A172 (cell line): ENCODE results near the gene GNAS-AS1. TPM values are rescaled to one million over a fixed set of nuclear protein-coding genes. Genes with fewer than 3 reads are reported as not detected.

Experiments
- DNase-seq: peaks from one replicate; pipeline ENCODE4 v3.0.0-alpha.2; 2015; ENCODE audit warnings: low spot score
- total RNA-seq: library from RNA; depleted of rRNA; stranded (reverse); fragments of >200 nt; shearing (Covaris generic); gene quantifications from 2 replicates; pipeline ENCODE4 v1.2.3, GENCODE V29; 2014

GNAS-AS1 gene
- total RNA-seq, 1 experiment from 2014 or later = 1.8 TPM

DNA sequence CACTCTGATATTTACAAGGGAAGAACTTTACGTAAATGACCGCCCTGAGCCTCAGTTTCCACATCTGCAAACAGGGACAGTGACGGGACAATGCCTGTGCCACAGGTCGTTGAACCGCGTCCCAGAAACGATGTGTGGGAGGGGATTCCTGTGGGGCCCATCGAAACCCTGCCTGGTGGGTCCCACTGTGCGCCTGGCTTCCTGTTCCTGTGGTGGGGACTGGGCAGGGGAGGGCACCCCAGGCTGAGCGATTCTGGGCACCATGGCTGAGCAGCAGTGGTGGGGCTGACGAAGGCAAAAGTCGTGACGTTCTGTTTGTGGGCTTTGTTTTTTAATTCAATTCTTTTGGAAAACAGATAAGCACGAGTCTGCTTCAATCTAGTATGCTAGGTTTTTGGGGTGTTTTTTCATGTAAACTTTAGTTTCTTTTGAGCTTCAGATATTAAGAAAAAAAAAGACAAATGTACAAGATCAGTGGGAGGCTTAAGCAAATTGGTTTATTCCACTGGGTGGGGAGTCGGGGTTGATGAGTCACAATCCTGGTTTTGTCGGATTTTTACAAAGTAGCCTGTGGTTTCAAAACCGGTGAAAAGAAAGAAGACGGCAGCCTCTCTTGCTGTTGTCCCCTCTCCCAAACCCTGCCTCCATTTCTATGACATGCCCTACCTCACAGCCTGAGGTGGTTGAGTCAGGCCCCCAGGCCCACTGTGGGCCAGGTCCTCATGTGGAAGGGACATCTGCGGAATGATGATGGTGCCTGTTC lies 40.4 kb downstream of the GNAS-AS1 start:
- peak; percentile 67 for DNase-seq

GRCh38 chr20:58808271-58809046 lies 42.2 kb downstream of the GNAS-AS1 start:
- peak; percentile 60 for DNase-seq

- DNase-seq = no peak
Measured at GRCh38 chr20:58807801-58808200, 42.9 kb downstream of the GNAS-AS1 start.

- no peak for DNase-seq
Measured at GRCh38 chr20:58803533-58803932, 47.2 kb downstream of the GNAS-AS1 start.

- no peak for DNase-seq
Measured at GRCh38 chr20:58802061-58802460, 48.6 kb downstream of the GNAS-AS1 start.

DNA sequence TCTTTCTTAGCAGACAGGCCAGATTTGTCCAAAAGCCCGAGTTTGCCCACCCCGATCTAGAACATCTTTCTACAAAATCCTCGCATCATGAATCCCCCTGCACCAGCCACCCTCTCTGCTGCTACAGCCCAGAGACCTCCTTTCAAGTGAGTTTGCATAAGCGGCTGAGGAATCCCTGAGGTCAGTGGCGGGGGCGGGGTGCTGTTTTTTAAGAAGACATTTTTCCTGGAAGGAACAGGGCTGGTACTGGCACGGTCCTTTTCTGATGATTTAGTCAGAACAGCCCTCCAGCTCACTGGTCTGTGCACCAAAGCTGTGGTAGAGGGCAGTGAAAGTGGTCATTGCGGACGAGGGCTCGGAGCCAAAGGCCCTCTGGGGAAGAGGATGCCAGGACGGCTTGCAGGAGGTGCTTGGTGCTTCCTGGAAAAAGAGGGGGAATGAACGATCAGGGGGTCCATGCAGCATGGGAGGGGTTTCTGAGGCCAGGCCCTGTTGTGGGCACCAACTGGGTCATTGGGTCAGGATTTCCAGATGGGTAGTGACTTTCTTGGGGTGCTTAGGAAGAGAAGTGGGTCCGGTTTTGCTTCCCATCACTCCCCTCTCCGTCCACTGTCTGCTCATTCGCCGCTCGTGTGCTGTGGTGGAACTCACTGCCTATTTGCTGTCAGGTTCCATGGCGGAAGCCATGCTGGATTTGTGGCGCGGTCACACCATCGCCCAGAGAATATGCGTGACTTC lies 50.4 kb downstream of the GNAS-AS1 start:
- no peak for DNase-seq

GRCh38 chr20:58797371-58798338 lies 53.0 kb downstream of the GNAS-AS1 start:
- DNase-seq = no peak

GRCh38 chr20:58795923-58796245 lies 54.8 kb downstream of the GNAS-AS1 start:
- no peak for DNase-seq

DNA sequence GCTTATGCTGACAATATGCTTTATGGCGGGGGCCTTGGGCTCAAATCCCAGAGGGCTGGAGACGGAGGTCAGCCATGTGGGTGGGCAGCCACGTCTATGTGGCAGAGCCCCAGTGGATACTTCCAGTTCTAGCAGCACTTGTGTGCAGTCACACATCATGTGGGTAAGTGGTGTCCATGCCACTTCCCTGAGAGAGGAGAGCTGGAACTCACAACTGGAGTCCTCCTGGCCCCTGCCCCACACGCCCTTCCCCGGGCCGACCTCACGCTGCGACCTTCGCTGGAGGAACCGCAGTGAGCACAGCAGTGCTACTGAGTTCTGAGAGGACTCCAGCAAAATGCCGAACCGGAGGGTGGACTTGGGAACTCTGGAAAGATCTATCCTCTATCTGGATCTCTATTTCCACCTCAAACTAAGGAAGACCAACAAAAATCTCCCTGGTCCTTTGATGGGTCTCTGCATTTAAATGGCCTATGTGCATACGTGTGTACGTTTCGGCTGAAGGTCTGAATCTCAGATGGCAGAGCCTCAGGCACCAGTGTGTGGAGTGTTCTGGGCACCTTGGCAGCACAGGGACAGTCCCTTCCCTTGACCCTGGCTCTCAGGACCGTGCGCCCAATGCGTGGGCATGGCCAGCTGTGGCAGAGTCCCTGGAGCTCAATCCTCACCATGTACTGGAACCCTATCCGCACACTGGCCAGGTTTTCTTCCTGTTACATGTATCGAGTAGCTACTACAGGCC lies 55.4 kb downstream of the GNAS-AS1 start:
- no peak for DNase-seq

DNA sequence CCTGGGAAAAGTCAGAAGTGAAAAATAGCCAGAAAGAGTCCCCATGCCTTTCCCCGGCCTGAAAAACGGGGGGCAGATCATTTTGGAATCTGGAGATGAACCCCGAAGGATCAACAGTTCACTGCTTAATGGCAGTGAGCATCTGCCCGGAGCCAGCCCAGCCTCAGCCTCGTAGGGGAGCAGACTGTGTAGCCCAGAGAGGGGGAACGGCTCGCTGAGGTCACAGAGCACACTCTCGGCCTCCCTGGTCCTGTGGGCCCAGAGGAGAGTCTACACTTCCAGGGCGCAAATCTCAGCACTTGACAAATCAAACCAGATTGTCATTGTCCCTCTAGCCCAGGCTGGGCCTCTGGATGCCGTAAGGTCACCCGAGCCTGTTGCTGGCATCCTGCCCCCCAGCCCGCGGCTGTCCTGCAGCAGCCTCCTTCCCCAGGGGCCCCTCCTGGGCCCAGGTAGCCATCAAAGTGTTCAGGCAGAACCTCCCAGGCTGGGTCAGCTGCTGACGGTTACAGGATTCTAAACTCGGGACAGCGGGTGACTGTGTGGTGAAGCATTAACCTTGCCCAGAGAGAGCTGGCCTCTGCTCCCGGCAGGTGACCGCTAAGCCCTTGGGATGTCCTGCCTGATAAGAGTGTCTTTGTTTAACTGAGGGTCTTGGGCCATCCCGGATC lies 56.1 kb downstream of the GNAS-AS1 start:
- no peak for DNase-seq

- no peak for DNase-seq
Measured at GRCh38 chr20:58793512-58794420, 56.9 kb downstream of the GNAS-AS1 start.

- DNase-seq = no peak
Measured at GRCh38 chr20:58792426-58792825, 58.3 kb downstream of the GNAS-AS1 start.

GRCh38 chr20:58791286-58791685 lies 59.4 kb downstream of the GNAS-AS1 start:
- DNase-seq = no peak

GRCh38 chr20:58790454-58790853 lies 60.2 kb downstream of the GNAS-AS1 start:
- DNase-seq = peak; percentile 34

DNA sequence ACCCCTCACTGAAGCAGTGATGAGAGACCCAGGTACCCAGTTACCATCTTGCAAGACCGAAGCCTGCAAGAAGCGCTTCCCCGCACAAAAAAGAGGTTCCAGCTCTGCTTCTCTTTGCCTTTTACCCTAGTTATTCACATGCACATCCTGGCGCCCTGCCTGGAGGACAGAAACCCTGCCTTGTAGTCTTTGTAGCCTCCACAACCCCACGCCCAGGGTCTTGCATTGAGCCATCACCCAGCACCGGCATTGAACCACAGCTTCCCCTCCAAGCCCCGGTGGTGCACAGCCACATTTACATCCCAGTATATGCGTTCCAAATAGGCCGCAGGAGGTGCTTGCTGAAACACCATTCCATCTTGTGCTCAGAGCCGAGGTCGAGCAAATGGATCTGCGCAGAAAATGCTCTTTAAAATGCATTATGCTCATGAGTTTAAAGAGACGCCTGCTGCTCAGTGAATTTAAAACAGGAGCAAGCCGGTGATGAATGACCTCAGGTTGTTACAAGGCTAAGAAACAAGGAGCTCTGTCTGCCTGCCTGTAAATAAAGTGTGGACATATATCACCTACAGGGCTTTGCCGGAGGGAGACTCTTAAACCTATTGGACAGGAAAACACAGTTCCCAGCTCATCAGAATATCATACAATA lies 61.7 kb downstream of the GNAS-AS1 start:
- no peak for DNase-seq

- DNase-seq = no peak
Measured at GRCh38 chr20:58787211-58788005, 63.3 kb downstream of the GNAS-AS1 start.

GRCh38 chr20:58784321-58785074 lies 66.2 kb downstream of the GNAS-AS1 start:
- no peak for DNase-seq
